H1 (cell line): ENCODE results near the gene SAMD9L. TPM values are rescaled to one million over a fixed set of nuclear protein-coding genes. Genes with fewer than 3 reads are reported as not detected.

Experiments
- polyA plus RNA-seq, 7 experiments: library from polyadenylated mRNA; depleted of rRNA in 3 of 7; stranded (reverse) in 5 of 7; unstranded in 2 of 7; fragments of >200 nt in 5 of 7; fragments of 200-250 nt in 2 of 7; gene quantifications; 1 replicate in 5 of 7; 2 replicates in 1 of 7; 4 replicates in 1 of 7; pipeline versions ENCODE4 v1.2.1 to v1.2.3, GENCODE V29; 2011 to 2013; ENCODE audit warnings: missing spikeins in 2 of 7, mixed read lengths in 2 of 7
- total RNA-seq: library from RNA; stranded (reverse); fragmentation: NEBNext Ultra II Directional; extraction: Animal tissue kit (Norgen Biotek cat#: 25700); gene quantifications from 2 replicates; pipeline ENCODE4 v1.2.1, GENCODE V29; 2021

SAMD9L gene
- total and polyA plus RNA-seq, 2 of the 8 experiments (the other 6 are each of a cell fraction or from before 2014, with no cell fraction given): not detected

Other genes with a start within 250 kb of the SAMD9L start
- 0.04 TPM in 1 of 2 replicates, not detected in the other for gene SAMD9, start 30.4 kb downstream of the SAMD9L start, total RNA-seq
- 0.02 TPM in 1 of 2 replicates, not detected in the other for gene SAMD9, start 30.4 kb downstream of the SAMD9L start, polyA plus RNA-seq (2011; rRNA removed)
- not detected in 2 replicates for gene HEPACAM2, start 78.1 kb upstream of the SAMD9L start, total RNA-seq
- gene HEPACAM2, start 78.1 kb upstream of the SAMD9L start, polyA plus RNA-seq (2011; rRNA removed): not detected in 2 replicates
- gene VPS50, start 84.0 kb upstream of the SAMD9L start, total RNA-seq: 8.8 and 9.3 TPM in 2 replicates
- gene VPS50, start 84.0 kb upstream of the SAMD9L start, polyA plus RNA-seq (2011; rRNA removed): 1.9 and 3.7 TPM in 2 replicates